IMR-90 (cell line): ENCODE measurements around the gene IQGAP2. TPM values are rescaled to one million over a fixed set of nuclear protein-coding genes. Genes with fewer than 3 reads are reported as not detected.

ENCODE experiments used
- ATAC-seq: fragments of 200-7000 bp; cut with Tn5 transposase; 2 replicates; pipeline ENCODE4 v1.9.1; 2020; ENCODE audit warnings: low read depth, mild to moderate bottlenecking, moderate library complexity
- BruUV-seq: library from RNA; stranded (reverse); fragments of 400-500 nt; replicated peaks from 2 replicates; lab custom pipeline; 2021; lab: Mats Ljungman, UMichigan
- CTCF ChIA-PET: fragments of 300-600 bp; formaldehyde crosslinking; extraction: SDS; loops from one replicate; lab custom pipeline; 2021; ENCODE audit warnings: antibody characterized with exemption; lab: Yijun Ruan, JAX
- POLR2A ChIA-PET: fragments of 300-600 bp; sonication (Branson Sonifier 250); formaldehyde crosslinking; loops from one replicate; lab custom pipeline; 2022; ENCODE audit warnings: antibody characterized with exemption; ENCODE audit not compliant: unreplicated experiment; lab: Charles Lee
- DNase-seq: peaks from one replicate; pipeline ENCODE4 v3.0.0; 2013
- H2AFZ ChIP-seq: replicated peaks from 2 replicates; pipeline ENCODE3; 2013; ENCODE audit warnings: low read length, mild to moderate bottlenecking; ENCODE audit not compliant: poor library complexity
- H2AK5ac ChIP-seq: 2 replicates; pipeline ENCODE4 v1.6.1; 2013; ENCODE audit warnings: low read depth, low read length, inconsistent platforms
- H2AK9ac ChIP-seq: replicated peaks from 2 replicates; pipeline ENCODE3; 2013; ENCODE audit warnings: mild to moderate bottlenecking, low read depth, low read length, moderate library complexity; ENCODE audit not compliant: poor library complexity
- H2BK120ac ChIP-seq: 2 replicates; pipeline ENCODE4 v1.6.1; 2013; ENCODE audit warnings: low read depth, low read length, inconsistent platforms
- H2BK15ac ChIP-seq: 3 replicates; pipeline ENCODE4 v1.6.1; 2013; ENCODE audit warnings: low read depth, low read length, inconsistent platforms
- H2BK20ac ChIP-seq: 2 replicates; pipeline ENCODE4 v1.6.1; 2013; ENCODE audit warnings: low read depth, mild to moderate bottlenecking, inconsistent platforms, low read length, moderate library complexity
- H2BK5ac ChIP-seq: 2 replicates; pipeline ENCODE4 v1.6.1; 2013; ENCODE audit warnings: mild to moderate bottlenecking, low read depth, low read length, inconsistent platforms; ENCODE audit not compliant: poor library complexity, severe bottlenecking
- H3K14ac ChIP-seq: replicated peaks from 2 replicates; pipeline ENCODE4 v1.6.1; 2013; ENCODE audit warnings: low read depth, low read length, inconsistent platforms
- H3K18ac ChIP-seq: 2 replicates; pipeline ENCODE4 v1.6.1; 2013; ENCODE audit warnings: low read depth, low read length, control low read depth
- H3K23ac ChIP-seq: 2 replicates; pipeline ENCODE4 v1.6.1; 2013; ENCODE audit warnings: low read depth, low read length, inconsistent platforms
- H3K27ac ChIP-seq: 2 replicates; pipeline ENCODE4 v1.5.1; 2013; ENCODE audit warnings: mild to moderate bottlenecking, control low read depth, low read length; ENCODE audit not compliant: insufficient read depth
- H3K27me3 ChIP-seq: 2 replicates; pipeline ENCODE4 v1.6.1; 2013; ENCODE audit warnings: low read length; ENCODE audit not compliant: control insufficient read depth, insufficient read depth
- H3K36me3 ChIP-seq: 2 replicates; pipeline ENCODE4 v1.6.1; 2013; ENCODE audit warnings: low read length, mixed read lengths; ENCODE audit not compliant: control insufficient read depth, insufficient read depth
- H3K4ac ChIP-seq: 2 replicates; pipeline ENCODE4 v1.6.1; 2013; ENCODE audit warnings: low read depth, low read length, inconsistent platforms
- H3K4me1 ChIP-seq: 2 replicates; pipeline ENCODE4 v1.6.1; 2013; ENCODE audit warnings: low read length, mixed read lengths; ENCODE audit not compliant: control insufficient read depth, insufficient read depth
- H3K4me2 ChIP-seq: 2 replicates; pipeline ENCODE4 v1.6.1; 2013; ENCODE audit warnings: low read depth, mild to moderate bottlenecking, control low read depth, low read length, moderate library complexity
- H3K4me3 ChIP-seq: 2 replicates; pipeline ENCODE4 v1.5.1; 2013; ENCODE audit warnings: low read depth, mild to moderate bottlenecking, control low read depth, low read length, moderate library complexity; ENCODE audit not compliant: insufficient read depth
- H3K56ac ChIP-seq: 2 replicates; pipeline ENCODE4 v1.6.1; 2013; ENCODE audit warnings: low read length, inconsistent platforms; ENCODE audit not compliant: insufficient read depth; ENCODE audit errors: extremely low read depth
- H3K79me1 ChIP-seq, 2 experiments: 2 replicates each; pipeline ENCODE4 v1.6.1; 2013; ENCODE audit warnings: low read length in 2 of 2, inconsistent platforms in 1 of 2, low read depth in 1 of 2
- H3K9ac ChIP-seq: 2 replicates; pipeline ENCODE4 v1.6.1; 2013; ENCODE audit warnings: low read depth, low read length, control low read depth
- H3K9me1 ChIP-seq: 2 replicates; pipeline ENCODE4 v1.6.1; 2013; ENCODE audit warnings: low read length, inconsistent platforms; ENCODE audit not compliant: insufficient read depth
- H3K9me3 ChIP-seq: 2 replicates; pipeline ENCODE4 v1.6.1; 2013; ENCODE audit warnings: low read length; ENCODE audit not compliant: control insufficient read depth, insufficient read depth
- H4K20me1 ChIP-seq: 2 replicates; pipeline ENCODE4 v1.6.1; 2013; ENCODE audit warnings: low read length, inconsistent platforms; ENCODE audit not compliant: insufficient read depth
- H4K5ac ChIP-seq: 2 replicates; pipeline ENCODE4 v1.6.1; 2013; ENCODE audit warnings: mild to moderate bottlenecking, low read depth, low read length, control low read depth
- H4K8ac ChIP-seq, 2 experiments: 2 replicates each; pipeline ENCODE4 v1.6.1; 2013; ENCODE audit warnings: low read depth in 2 of 2, low read length in 2 of 2, control low read depth in 1 of 2, inconsistent platforms in 1 of 2
- H4K91ac ChIP-seq: 2 replicates; pipeline ENCODE4 v1.6.1; 2013; ENCODE audit warnings: low read depth, low read length, inconsistent platforms; ENCODE audit not compliant: insufficient read depth
- BHLHE40 ChIP-seq: fragments of 150-350 bp; IDR thresholded peaks from 2 replicates; pipeline ENCODE4 v1.6.1; 2016; ENCODE audit warnings: mild to moderate bottlenecking, low read depth, low read length
- MXI1 ChIP-seq: IDR thresholded peaks from 2 replicates; pipeline ENCODE4 v1.6.1; 2012; ENCODE audit warnings: low read depth, mild to moderate bottlenecking, low read length, moderate library complexity, borderline replicate concordance
- NFE2L2 ChIP-seq: fragments of 150-350 bp; IDR thresholded peaks from 2 replicates; pipeline ENCODE4 v1.6.1; 2016; ENCODE audit warnings: low read depth, mild to moderate bottlenecking, low read length
- POLR2A ChIP-seq: IDR thresholded peaks from 2 replicates; pipeline ENCODE4 v1.6.1; 2012; ENCODE audit warnings: mild to moderate bottlenecking, low read depth, low read length
- USF2 ChIP-seq: fragments of 150-350 bp; IDR thresholded peaks from 2 replicates; pipeline ENCODE4 v1.6.1; 2017; ENCODE audit warnings: mild to moderate bottlenecking, antibody characterized with exemption, low read length, low read depth
- WGBS, 2 experiments: methylation state at CpG; one replicate each; pipeline versions ENCODE4 v1.1.5 to v1.1.7; 2013; ENCODE audit warnings: missing lambda C conversion rate in 2 of 2; ENCODE audit not compliant: insufficient read length in 1 of 2; ENCODE audit errors: extremely low coverage in 2 of 2; 5-methylcytosine and 5-hydroxymethylcytosine counted together
- dilution Hi-C: fragments of 300-500 bp; cut with HindIII; formaldehyde crosslinking; loops from one replicate; pipeline ENCODE4 v1.14.3; 2018; ENCODE audit warnings: low sequenced_read_pairs; ENCODE audit not compliant: unreplicated experiment
- in situ Hi-C: fragments of 300-500 bp; cut with MboI; formaldehyde crosslinking; loops from 3 replicates; pipeline ENCODE4 v1.14.3; 2019; ENCODE audit warnings: low sequenced_read_pairs, inconsistent platforms, mixed read lengths
- intact Hi-C: fragments of 100-400 bp; cut with micrococcal nuclease; formaldehyde crosslinking; loops from 2 replicates; pipeline ENCODE4 v1.10.0; 2022
- polyA plus RNA-seq, 3 experiments: library from polyadenylated mRNA; depleted of rRNA; stranded (reverse); fragments of >200 nt; gene quantifications; 2 replicates each; pipeline ENCODE4 v1.2.3, GENCODE V29; 2012; ENCODE audit warnings: low replicate concordance in 1 of 3
- total RNA-seq: library from RNA; depleted of rRNA; stranded (reverse); fragments of >200 nt; gene quantifications from 2 replicates; pipeline ENCODE4 v1.2.3, GENCODE V29; 2012

IQGAP2 gene
- total and polyA plus RNA-seq, 2 of the 4 experiments (the other 2 are of a cell fraction) = 0.21 to 0.36 TPM

- Histone ChIP-seq H3K18ac (no peak overlapping the region), H3K27me3 (peaks cover 23% of the 10 kb centered on the region), H4K20me1 (no peaks in the 10 kb centered on the region), H2AK9ac (no peak overlapping the region), H3K9me3 (no peaks in the 10 kb centered on the region; the same call in 1 of the 2 replicates), H4K5ac (no peak overlapping the region), H2AK5ac (no peak overlapping the region), H4K91ac (no peak overlapping the region), H3K14ac (no peak overlapping the region), H2BK120ac (no peak overlapping the region), H2AFZ (no peak overlapping the region), H3K36me3 (no peaks in the 10 kb centered on the region), H3K4me2 (no peak overlapping the region), H3K4me3 (no peak overlapping the region), H3K23ac (no peak overlapping the region), H2BK20ac (no peak overlapping the region), H3K56ac (no peak overlapping the region), H2BK5ac (no peak overlapping the region), H3K4me1 (no peaks in the 10 kb centered on the region), H3K4ac (no peak overlapping the region), H3K9me1 (no peaks in the 10 kb centered on the region), H4K8ac (no peak overlapping the region), H3K9ac (no peak overlapping the region), H3K27ac (no peak overlapping the region), H3K79me1 (no peaks in the 10 kb centered on the region), H2BK15ac (no peak overlapping the region)
- no TSS peak for BruUV-seq
- no CpG with 5 or more reads among the region's 4 CpGs for WGBS, 2 experiments
- intact Hi-C loops (no loop called here), dilution Hi-C loops (no loop called here), in situ Hi-C loops (no loop called here)
- ChIA-PET POLR2A (no interaction called here), CTCF (no interaction called here)
- DNase-seq (no peak), ATAC-seq (no peak)
- no peak for TF ChIP-seq BHLHE40
- no peak for TF ChIP-seq USF2
- no peak for TF ChIP-seq MXI1
- TF ChIP-seq POLR2A = no peak
- TF ChIP-seq NFE2L2 = no peak
These were observed 191.0 kb downstream of the IQGAP2 start for GRCh38 chr5:76594107-76594506.
